ENCODE data around the gene MEA1. TPM values are rescaled to one million over a fixed set of nuclear protein-coding genes. Genes with fewer than 3 reads are reported as not detected.

MEA1 gene
- total RNA-seq, 4 donors from 2014 or later = 21.7 to 54.2 (median 37.3) TPM

DNA sequence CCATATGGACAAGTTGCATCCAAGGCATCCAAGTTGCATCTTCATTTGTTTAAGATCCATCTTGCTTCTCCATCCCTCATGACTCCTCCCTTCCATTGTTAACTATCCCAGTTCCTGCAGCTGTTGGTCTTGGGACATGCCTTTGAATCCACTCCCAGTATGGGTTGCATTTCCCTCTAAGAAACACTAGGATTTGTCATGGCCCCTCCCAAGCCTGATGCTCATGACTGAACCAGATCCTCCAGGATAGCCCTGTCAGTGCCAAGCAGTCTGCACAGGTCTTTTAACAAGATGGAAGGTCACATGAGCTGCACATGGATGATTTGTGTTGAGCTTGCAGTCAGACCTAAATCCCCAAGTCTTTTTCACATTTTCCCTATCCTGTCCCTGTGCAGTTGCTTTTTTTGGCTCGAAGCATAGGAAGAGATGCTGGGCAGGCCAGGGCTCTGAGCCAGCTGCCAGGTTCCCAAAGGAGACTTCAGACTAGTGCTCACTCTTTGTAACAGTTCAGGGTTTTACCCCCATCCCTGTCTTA is 25.2 kb downstream of the MEA1 start:
- TF ChIP-seq CTCF (IDR thresholded peaks at IDR 0.05) (no peak), EP300 (IDR thresholded peaks at IDR 0.05; ENCODE audit: low read depth) (no peak), POLR2AphosphoS5 (IDR thresholded peaks at IDR 0.05) (no peak), POLR2A (IDR thresholded peaks at IDR 0.05) (no peak)
- no peak for DNase-seq
- in situ Hi-C loops (cut with MboI; ENCODE audit: low pct_ligation_motif_present in 1 of 4, low pct_unique_long_range_greater_than_20kb in 1 of 4, low sequenced_read_pairs in 3 of 4) (no loop called here), intact Hi-C loops (cut with DNase I; ENCODE audit: low total_unique reads) (no loop called here)
- H3K9me3 ChIP-seq = no peaks in the 10 kb centered on the region
- 76% methylated on average over 1 of the region's 1 CpG; no CpG with 5 or more reads in 1 of the 2 donors for WGBS, 2 donors (ENCODE audit: low coverage in 1 of 2)
- no peak overlapping the region for H3K4me3 ChIP-seq
- H3K36me3 ChIP-seq = peaks cover 0 to 3% (median 0%) of the 10 kb centered on the region in 4 donors
- H3K27ac ChIP-seq = no peak overlapping the region
- H3K4me1 ChIP-seq = peaks cover 17 to 48% (median 40%) of the 10 kb centered on the region in 4 donors
- H3K27me3 ChIP-seq = no peaks in the 10 kb centered on the region

GRCh38 chr6:42987533-42988451 is 26.0 kb downstream of the MEA1 start:
- H3K36me3 ChIP-seq = peaks cover 0 to 3% (median 0%) of the 10 kb centered on the region in 4 donors
- no peaks in the 10 kb centered on the region for H3K9me3 ChIP-seq
- no peak overlapping the region for H3K4me3 ChIP-seq
- in situ Hi-C loops (cut with MboI; ENCODE audit: low pct_ligation_motif_present in 1 of 4, low pct_unique_long_range_greater_than_20kb in 1 of 4, low sequenced_read_pairs in 3 of 4) (no loop called here), intact Hi-C loops (cut with DNase I; ENCODE audit: low total_unique reads) (no loop called here)
- no peak for TF ChIP-seq EP300 (IDR thresholded peaks at IDR 0.05; ENCODE audit: low read depth)
- no peak for DNase-seq
- 86 to 90% methylated on average over 2 to 5 of the region's 5 CpGs for WGBS, 2 donors (ENCODE audit: low coverage in 1 of 2)
- no peaks in the 10 kb centered on the region for H3K27me3 ChIP-seq
- H3K27ac ChIP-seq = no peak overlapping the region
- H3K4me1 ChIP-seq = peaks cover 19 to 52% (median 41%) of the 10 kb centered on the region in 4 donors

DNA sequence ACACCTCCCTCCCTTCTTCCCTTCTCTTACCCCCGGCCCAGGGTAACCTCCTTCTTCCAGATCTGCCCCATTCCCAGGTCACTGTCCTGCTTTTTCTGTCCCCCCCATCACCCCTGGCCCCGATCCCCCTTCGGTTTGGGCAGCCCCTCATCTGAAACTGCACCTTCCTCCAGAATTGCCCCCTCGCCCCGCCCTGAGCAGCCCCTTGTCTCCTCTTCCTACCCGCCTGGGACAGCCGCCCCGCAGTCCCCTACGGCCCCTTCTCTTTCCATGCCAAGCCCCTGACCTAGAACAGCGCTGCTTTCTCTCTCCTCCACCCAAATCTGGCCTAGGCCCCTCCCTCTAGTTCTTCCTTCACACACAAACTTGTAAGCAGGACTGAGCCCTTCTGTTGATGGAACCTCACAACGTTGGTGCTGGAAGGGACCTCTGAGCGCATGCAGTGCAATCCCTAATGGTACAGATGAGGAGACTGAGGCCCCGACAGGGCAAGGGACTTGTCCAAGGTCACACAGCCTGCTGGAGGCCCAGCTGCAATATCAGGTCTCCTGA is 28.7 kb downstream of the MEA1 start:
- Histone ChIP-seq H3K9me3 (no peaks in the 10 kb centered on the region), H3K27ac (peak overlapping the region; percentile 89 to 96 (median 94)), H3K36me3 (no peaks in the 10 kb centered on the region), H3K4me1 (peaks cover 22 to 49% (median 41%) of the 10 kb centered on the region in 4 donors), H3K4me3 (peak overlapping the region; percentile 89 to 97 (median 94)), H3K27me3 (no peaks in the 10 kb centered on the region)
- intact Hi-C loops (cut with DNase I; ENCODE audit: low total_unique reads) (loop anchor here (1.0 kb wide), 1 partner anchor 56 kb away; the partner anchor contains the start of gene CNPY3), in situ Hi-C loops (cut with MboI; ENCODE audit: low pct_ligation_motif_present in 1 of 4, low pct_unique_long_range_greater_than_20kb in 1 of 4, low sequenced_read_pairs in 3 of 4) (no loop called here)
- no peak for TF ChIP-seq EP300 (IDR thresholded peaks at IDR 0.05; ENCODE audit: low read depth)
- no peak for TF ChIP-seq CTCF (IDR thresholded peaks at IDR 0.05)
- no peak for TF ChIP-seq POLR2AphosphoS5 (IDR thresholded peaks at IDR 0.05)
- no peak for TF ChIP-seq POLR2A (IDR thresholded peaks at IDR 0.05)
- 9 to 20% methylated on average over 1 to 13 of the region's 13 CpGs for WGBS, 2 donors (ENCODE audit: low coverage in 1 of 2)
- DNase-seq = no peak

GRCh38 chr6:42984001-42984923 is 29.5 kb downstream of the MEA1 start, which contains the start of gene PPP2R5D:
TSS of gene PPP2R5D (plus strand) at chr6:42984570. CDS start at chr6:42984678, 108 bp downstream.
- Histone ChIP-seq H3K9me3 (no peaks in the 10 kb centered on the region), H3K4me1 (peaks cover 28 to 49% (median 42%) of the 10 kb centered on the region in 4 donors), H3K27ac (peak within 1 kb of the TSS; percentile 89 to 96 (median 94)), H3K4me3 (peak within 1 kb of the TSS; percentile 89 to 97 (median 94)), H3K27me3 (no peaks in the 10 kb centered on the region), H3K36me3 (no peaks in the 10 kb centered on the region)
- intact Hi-C loops (cut with DNase I; ENCODE audit: low total_unique reads) = loop anchor here (1.0 kb wide), 1 partner anchor 55 kb away; the partner anchor contains the start of gene CNPY3
- 0 to 1% methylated on average over 14 to 52 of the region's 59 CpGs for WGBS, 2 donors (ENCODE audit: low coverage in 1 of 2)
- peak; percentile 98 for DNase-seq
- TF ChIP-seq POLR2A (IDR thresholded peaks at IDR 0.05) (peak; percentile 84), CTCF (IDR thresholded peaks at IDR 0.05) (peak in 2 of 5 experiments; percentile 27 to 29), EP300 (IDR thresholded peaks at IDR 0.05; ENCODE audit: low read depth) (no peak), POLR2AphosphoS5 (IDR thresholded peaks at IDR 0.05) (peak; percentile 92 to 96 (median 93))
- in situ Hi-C loops (cut with MboI; ENCODE audit: low pct_ligation_motif_present in 1 of 4, low pct_unique_long_range_greater_than_20kb in 1 of 4, low sequenced_read_pairs in 3 of 4) = no loop called here

All from transverse colon (tissue), 4 donors.